IMR-90 (cell line): ENCODE measurements around the gene ADRA2C. TPM values are rescaled to one million over a fixed set of nuclear protein-coding genes. Genes with fewer than 3 reads are reported as not detected.

Experiments used
- ATAC-seq: fragments of 200-7000 bp; cut with Tn5 transposase; 2 replicates; pipeline ENCODE4 v1.9.1; 2020; ENCODE audit warnings: low read depth, mild to moderate bottlenecking, moderate library complexity
- BruUV-seq: library from RNA; stranded (reverse); fragments of 400-500 nt; replicated peaks from 2 replicates; lab custom pipeline; 2021; lab: Mats Ljungman, UMichigan
- CTCF ChIA-PET: fragments of 300-600 bp; formaldehyde crosslinking; extraction: SDS; loops from one replicate; lab custom pipeline; 2021; ENCODE audit warnings: antibody characterized with exemption; lab: Yijun Ruan, JAX
- POLR2A ChIA-PET: fragments of 300-600 bp; sonication (Branson Sonifier 250); formaldehyde crosslinking; loops from one replicate; lab custom pipeline; 2022; ENCODE audit warnings: antibody characterized with exemption; ENCODE audit not compliant: unreplicated experiment; lab: Charles Lee
- DNase-seq: peaks from one replicate; pipeline ENCODE4 v3.0.0; 2013
- H2AFZ ChIP-seq: replicated peaks from 2 replicates; pipeline ENCODE3; 2013; ENCODE audit warnings: low read length, mild to moderate bottlenecking; ENCODE audit not compliant: poor library complexity
- H2AK5ac ChIP-seq: 2 replicates; pipeline ENCODE4 v1.6.1; 2013; ENCODE audit warnings: low read depth, low read length, inconsistent platforms
- H2AK9ac ChIP-seq: replicated peaks from 2 replicates; pipeline ENCODE3; 2013; ENCODE audit warnings: mild to moderate bottlenecking, low read depth, low read length, moderate library complexity; ENCODE audit not compliant: poor library complexity
- H2BK120ac ChIP-seq: 2 replicates; pipeline ENCODE4 v1.6.1; 2013; ENCODE audit warnings: low read depth, low read length, inconsistent platforms
- H2BK15ac ChIP-seq: 3 replicates; pipeline ENCODE4 v1.6.1; 2013; ENCODE audit warnings: low read depth, low read length, inconsistent platforms
- H2BK20ac ChIP-seq: 2 replicates; pipeline ENCODE4 v1.6.1; 2013; ENCODE audit warnings: low read depth, mild to moderate bottlenecking, inconsistent platforms, low read length, moderate library complexity
- H2BK5ac ChIP-seq: 2 replicates; pipeline ENCODE4 v1.6.1; 2013; ENCODE audit warnings: mild to moderate bottlenecking, low read depth, low read length, inconsistent platforms; ENCODE audit not compliant: poor library complexity, severe bottlenecking
- H3K14ac ChIP-seq: replicated peaks from 2 replicates; pipeline ENCODE4 v1.6.1; 2013; ENCODE audit warnings: low read depth, low read length, inconsistent platforms
- H3K18ac ChIP-seq: 2 replicates; pipeline ENCODE4 v1.6.1; 2013; ENCODE audit warnings: low read depth, low read length, control low read depth
- H3K23ac ChIP-seq: 2 replicates; pipeline ENCODE4 v1.6.1; 2013; ENCODE audit warnings: low read depth, low read length, inconsistent platforms
- H3K27ac ChIP-seq: 2 replicates; pipeline ENCODE4 v1.5.1; 2013; ENCODE audit warnings: mild to moderate bottlenecking, control low read depth, low read length; ENCODE audit not compliant: insufficient read depth
- H3K27me3 ChIP-seq: 2 replicates; pipeline ENCODE4 v1.6.1; 2013; ENCODE audit warnings: low read length; ENCODE audit not compliant: control insufficient read depth, insufficient read depth
- H3K36me3 ChIP-seq: 2 replicates; pipeline ENCODE4 v1.6.1; 2013; ENCODE audit warnings: low read length, mixed read lengths; ENCODE audit not compliant: control insufficient read depth, insufficient read depth
- H3K4ac ChIP-seq: 2 replicates; pipeline ENCODE4 v1.6.1; 2013; ENCODE audit warnings: low read depth, low read length, inconsistent platforms
- H3K4me1 ChIP-seq: 2 replicates; pipeline ENCODE4 v1.6.1; 2013; ENCODE audit warnings: low read length, mixed read lengths; ENCODE audit not compliant: control insufficient read depth, insufficient read depth
- H3K4me2 ChIP-seq: 2 replicates; pipeline ENCODE4 v1.6.1; 2013; ENCODE audit warnings: low read depth, mild to moderate bottlenecking, control low read depth, low read length, moderate library complexity
- H3K4me3 ChIP-seq: 2 replicates; pipeline ENCODE4 v1.5.1; 2013; ENCODE audit warnings: low read depth, mild to moderate bottlenecking, control low read depth, low read length, moderate library complexity; ENCODE audit not compliant: insufficient read depth
- H3K56ac ChIP-seq: 2 replicates; pipeline ENCODE4 v1.6.1; 2013; ENCODE audit warnings: low read length, inconsistent platforms; ENCODE audit not compliant: insufficient read depth; ENCODE audit errors: extremely low read depth
- H3K79me1 ChIP-seq, 2 experiments: 2 replicates each; pipeline ENCODE4 v1.6.1; 2013; ENCODE audit warnings: low read length in 2 of 2, inconsistent platforms in 1 of 2, low read depth in 1 of 2
- H3K9ac ChIP-seq: 2 replicates; pipeline ENCODE4 v1.6.1; 2013; ENCODE audit warnings: low read depth, low read length, control low read depth
- H3K9me1 ChIP-seq: 2 replicates; pipeline ENCODE4 v1.6.1; 2013; ENCODE audit warnings: low read length, inconsistent platforms; ENCODE audit not compliant: insufficient read depth
- H3K9me3 ChIP-seq: 2 replicates; pipeline ENCODE4 v1.6.1; 2013; ENCODE audit warnings: low read length; ENCODE audit not compliant: control insufficient read depth, insufficient read depth
- H4K20me1 ChIP-seq: 2 replicates; pipeline ENCODE4 v1.6.1; 2013; ENCODE audit warnings: low read length, inconsistent platforms; ENCODE audit not compliant: insufficient read depth
- H4K5ac ChIP-seq: 2 replicates; pipeline ENCODE4 v1.6.1; 2013; ENCODE audit warnings: mild to moderate bottlenecking, low read depth, low read length, control low read depth
- H4K8ac ChIP-seq, 2 experiments: 2 replicates each; pipeline ENCODE4 v1.6.1; 2013; ENCODE audit warnings: low read depth in 2 of 2, low read length in 2 of 2, control low read depth in 1 of 2, inconsistent platforms in 1 of 2
- H4K91ac ChIP-seq: 2 replicates; pipeline ENCODE4 v1.6.1; 2013; ENCODE audit warnings: low read depth, low read length, inconsistent platforms; ENCODE audit not compliant: insufficient read depth
- BHLHE40 ChIP-seq: fragments of 150-350 bp; IDR thresholded peaks from 2 replicates; pipeline ENCODE4 v1.6.1; 2016; ENCODE audit warnings: mild to moderate bottlenecking, low read depth, low read length
- CEBPB ChIP-seq: IDR thresholded peaks from 2 replicates; pipeline ENCODE4 v1.6.1; 2012; ENCODE audit warnings: low read depth, low read length, improper control_type of control experiment
- CHD1 ChIP-seq: IDR thresholded peaks from 2 replicates; pipeline ENCODE4 v1.6.1; 2012; ENCODE audit warnings: low read depth, low read length, improper control_type of control experiment
- CTCF ChIP-seq: conservative IDR thresholded peaks from 2 replicates; pipeline ENCODE4 v1.5.1; 2012; ENCODE audit warnings: mild to moderate bottlenecking, low read depth, low read length, improper control_type of control experiment
- FOS ChIP-seq: fragments of 150-350 bp; IDR thresholded peaks from 2 replicates; pipeline ENCODE4 v1.6.1; 2016; ENCODE audit warnings: low read depth, low read length
- MAFK ChIP-seq: IDR thresholded peaks from 2 replicates; pipeline ENCODE4 v1.6.1; 2012; ENCODE audit warnings: low read depth, low read length, improper control_type of control experiment
- MAZ ChIP-seq: IDR thresholded peaks from 2 replicates; pipeline ENCODE4 v1.6.1; 2012; ENCODE audit warnings: low read depth, mild to moderate bottlenecking, low read length, improper control_type of control experiment, moderate library complexity, borderline replicate concordance
- MXI1 ChIP-seq: IDR thresholded peaks from 2 replicates; pipeline ENCODE4 v1.6.1; 2012; ENCODE audit warnings: low read depth, mild to moderate bottlenecking, low read length, moderate library complexity, borderline replicate concordance
- NFE2L2 ChIP-seq: fragments of 150-350 bp; IDR thresholded peaks from 2 replicates; pipeline ENCODE4 v1.6.1; 2016; ENCODE audit warnings: low read depth, mild to moderate bottlenecking, low read length
- POLR2A ChIP-seq: IDR thresholded peaks from 2 replicates; pipeline ENCODE4 v1.6.1; 2012; ENCODE audit warnings: mild to moderate bottlenecking, low read depth, low read length
- RAD21 ChIP-seq: IDR thresholded peaks from 2 replicates; pipeline ENCODE4 v1.6.1; 2012; ENCODE audit warnings: low read length, improper control_type of control experiment
- RCOR1 ChIP-seq: IDR thresholded peaks from 2 replicates; pipeline ENCODE4 v1.6.1; 2012; ENCODE audit warnings: mild to moderate bottlenecking, low read length, improper control_type of control experiment; ENCODE audit not compliant: insufficient replicate concordance
- RFX5 ChIP-seq: IDR thresholded peaks from 2 replicates; pipeline ENCODE4 v1.8.0; 2012; ENCODE audit warnings: low read depth, mild to moderate bottlenecking, low read length, moderate library complexity
- SMC3 ChIP-seq: fragments of 150-350 bp; IDR thresholded peaks from 2 replicates; pipeline ENCODE4 v1.6.1; 2016; ENCODE audit warnings: low read depth, mild to moderate bottlenecking, antibody characterized with exemption, low read length, moderate library complexity
- WGBS, 2 experiments: methylation state at CpG; one replicate each; pipeline versions ENCODE4 v1.1.5 to v1.1.7; 2013; ENCODE audit warnings: missing lambda C conversion rate in 2 of 2; ENCODE audit not compliant: insufficient read length in 1 of 2; ENCODE audit errors: extremely low coverage in 2 of 2; 5-methylcytosine and 5-hydroxymethylcytosine counted together
- dilution Hi-C: fragments of 300-500 bp; cut with HindIII; formaldehyde crosslinking; loops from one replicate; pipeline ENCODE4 v1.14.3; 2018; ENCODE audit warnings: low sequenced_read_pairs; ENCODE audit not compliant: unreplicated experiment
- in situ Hi-C: fragments of 300-500 bp; cut with MboI; formaldehyde crosslinking; loops from 3 replicates; pipeline ENCODE4 v1.14.3; 2019; ENCODE audit warnings: low sequenced_read_pairs, inconsistent platforms, mixed read lengths
- intact Hi-C: fragments of 100-400 bp; cut with micrococcal nuclease; formaldehyde crosslinking; loops from 2 replicates; pipeline ENCODE4 v1.10.0; 2022
- polyA plus RNA-seq, 3 experiments: library from polyadenylated mRNA; depleted of rRNA; stranded (reverse); fragments of >200 nt; gene quantifications; 2 replicates each; pipeline ENCODE4 v1.2.3, GENCODE V29; 2012; ENCODE audit warnings: low replicate concordance in 1 of 3
- total RNA-seq: library from RNA; depleted of rRNA; stranded (reverse); fragments of >200 nt; gene quantifications from 2 replicates; pipeline ENCODE4 v1.2.3, GENCODE V29; 2012
- TF ChIP-seq, protein P1 (sequence below): fragments of 150-350 bp; IDR thresholded peaks from 2 replicates; pipeline ENCODE4 v1.6.1; 2016; ENCODE audit warnings: low read depth, mild to moderate bottlenecking, low read length, moderate library complexity, borderline replicate concordance
- TF ChIP-seq, protein P2 (sequence below): fragments of 150-350 bp; IDR thresholded peaks from 2 replicates; pipeline ENCODE4 v1.6.1; 2017; ENCODE audit warnings: mild to moderate bottlenecking, antibody characterized with exemption, low read length, low read depth

ADRA2C gene
- total and polyA plus RNA-seq, 2 of the 4 experiments (the other 2 are of a cell fraction), result under 0.01 to 0.14 TPM

DNA sequence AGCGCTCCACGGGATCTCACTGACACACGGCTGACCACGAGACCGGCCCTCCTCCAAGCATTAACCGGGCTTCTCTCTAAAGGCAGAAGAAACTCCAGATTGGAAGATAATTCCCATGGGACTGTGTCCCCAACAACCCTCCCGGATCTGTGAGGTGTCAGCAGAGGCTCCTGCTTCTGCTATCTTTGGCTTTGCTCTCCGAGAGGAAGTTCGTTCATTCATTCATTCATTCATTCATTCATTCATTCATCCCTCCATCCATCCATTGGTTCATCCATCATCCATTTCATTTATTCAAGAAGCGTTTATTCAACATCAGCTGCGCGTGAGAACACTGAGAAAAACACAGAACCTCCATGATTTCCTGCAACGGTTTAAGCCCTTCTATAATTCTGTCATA, 11.5 kb downstream of the ADRA2C start:
- intact Hi-C loops, result no loop called here
- no peaks in the 10 kb centered on the region for H3K4me1 ChIP-seq
- H3K27ac ChIP-seq, result no peak overlapping the region
- no peak overlapping the region for H2AFZ ChIP-seq
- no peaks in the 10 kb centered on the region for H3K36me3 ChIP-seq
- peaks cover 26% of the 10 kb centered on the region for H3K27me3 ChIP-seq
- TF ChIP-seq MAZ (no peak), RAD21 (no peak), POLR2A (no peak), CHD1 (no peak), RCOR1 (no peak), CEBPB (no peak), RFX5 (no peak), MAFK (no peak), FOS (no peak), SMC3 (no peak), CTCF (no peak), MXI1 (no peak), BHLHE40 (no peak), NFE2L2 (no peak)
- TF ChIP-seq, protein P1, sequence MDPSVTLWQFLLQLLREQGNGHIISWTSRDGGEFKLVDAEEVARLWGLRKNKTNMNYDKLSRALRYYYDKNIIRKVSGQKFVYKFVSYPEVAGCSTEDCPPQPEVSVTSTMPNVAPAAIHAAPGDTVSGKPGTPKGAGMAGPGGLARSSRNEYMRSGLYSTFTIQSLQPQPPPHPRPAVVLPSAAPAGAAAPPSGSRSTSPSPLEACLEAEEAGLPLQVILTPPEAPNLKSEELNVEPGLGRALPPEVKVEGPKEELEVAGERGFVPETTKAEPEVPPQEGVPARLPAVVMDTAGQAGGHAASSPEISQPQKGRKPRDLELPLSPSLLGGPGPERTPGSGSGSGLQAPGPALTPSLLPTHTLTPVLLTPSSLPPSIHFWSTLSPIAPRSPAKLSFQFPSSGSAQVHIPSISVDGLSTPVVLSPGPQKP, result no peak
- TF ChIP-seq, protein P2, sequence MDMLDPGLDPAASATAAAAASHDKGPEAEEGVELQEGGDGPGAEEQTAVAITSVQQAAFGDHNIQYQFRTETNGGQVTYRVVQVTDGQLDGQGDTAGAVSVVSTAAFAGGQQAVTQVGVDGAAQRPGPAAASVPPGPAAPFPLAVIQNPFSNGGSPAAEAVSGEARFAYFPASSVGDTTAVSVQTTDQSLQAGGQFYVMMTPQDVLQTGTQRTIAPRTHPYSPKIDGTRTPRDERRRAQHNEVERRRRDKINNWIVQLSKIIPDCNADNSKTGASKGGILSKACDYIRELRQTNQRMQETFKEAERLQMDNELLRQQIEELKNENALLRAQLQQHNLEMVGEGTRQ, result no peak
- H2BK15ac ChIP-seq, result no peak overlapping the region
- H3K56ac ChIP-seq, result no peak overlapping the region
- BruUV-seq, result no TSS peak
- no peak overlapping the region for H2BK5ac ChIP-seq
- H3K18ac ChIP-seq, result no peak overlapping the region
- POLR2A ChIA-PET, result no interaction called here
- CTCF ChIA-PET, result interaction anchor here (0.6 kb wide), 1 partner anchor 752 kb away, joined by 4 read pairs; no protein-coding TSS in a partner anchor
- no peak overlapping the region for H4K5ac ChIP-seq
- dilution Hi-C loops, result no loop called here
- no peak overlapping the region for H3K14ac ChIP-seq
- no peaks in the 10 kb centered on the region for H3K9me1 ChIP-seq
- H3K9ac ChIP-seq, result no peak overlapping the region
- H3K4ac ChIP-seq, result no peak overlapping the region
- no peak overlapping the region for H3K4me2 ChIP-seq
- no peak for ATAC-seq
- no peaks in the 10 kb centered on the region for H4K20me1 ChIP-seq
- no peak overlapping the region for H4K91ac ChIP-seq
- no peaks in the 10 kb centered on the region for H3K79me1 ChIP-seq
- 57% methylated on average over 7 of the region's 13 CpGs; no CpG with 5 or more reads in 1 of the 2 experiments for WGBS, 2 experiments
- in situ Hi-C loops, result loop anchor here (10.0 kb wide), 1 partner anchor 167 kb away; no protein-coding TSS in a partner anchor
- no peak overlapping the region for H2BK20ac ChIP-seq
- no peaks in the 10 kb centered on the region; the same call in 1 of the 2 replicates for H3K9me3 ChIP-seq
- H2BK120ac ChIP-seq, result no peak overlapping the region
- H3K23ac ChIP-seq, result no peak overlapping the region
- DNase-seq, result no peak
- H2AK5ac ChIP-seq, result no peak overlapping the region
- H3K4me3 ChIP-seq, result no peak overlapping the region
- no peak overlapping the region for H2AK9ac ChIP-seq
- no peak overlapping the region for H4K8ac ChIP-seq
